ENCODE results near the gene ERVV-1.

GRCh38 chr19:52967772-52968171 is 45.9 kb upstream of the ERVV-1 start:
- no peak for TF ChIP-seq CTCF (IDR thresholded peaks at IDR 0.05; ENCODE audit: insufficient read depth, low read depth, low read length)
- TF ChIP-seq EZH2 (IDR thresholded peaks at IDR 0.05; ENCODE audit: insufficient read depth, low read length) = no peak
